ENCODE results near the gene TAP1.

DNA sequence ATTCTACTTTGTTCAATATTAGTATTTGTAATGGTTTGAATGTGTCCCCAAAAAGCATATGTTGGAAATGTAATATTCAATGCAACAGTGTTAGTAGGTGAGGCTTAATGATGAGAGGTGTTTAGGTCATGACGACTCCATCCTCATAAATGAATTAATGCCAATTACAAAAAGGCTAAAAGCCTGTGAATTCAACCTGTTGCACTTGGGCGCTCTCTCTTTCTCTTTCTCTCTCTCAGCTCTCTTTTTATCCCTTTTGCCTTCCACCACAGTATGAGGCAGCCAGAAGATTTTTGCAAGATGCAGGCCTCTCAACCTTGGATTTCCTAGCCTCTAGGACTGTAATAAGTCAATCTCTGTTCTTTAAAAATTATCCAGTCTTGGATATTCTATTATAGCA is 35.1 kb upstream of the TAP1 start:
- no peak for TF ChIP-seq SRF (IDR thresholded peaks at IDR 0.05; ENCODE audit: low read depth, low read length)
- no peak for TF ChIP-seq EZH2 (IDR thresholded peaks at IDR 0.05; ENCODE audit: low read depth, low read length, severe bottlenecking)
- no peak for TF ChIP-seq CREB1 (IDR thresholded peaks at IDR 0.05)
- no peak for TF ChIP-seq NRF1 (IDR thresholded peaks at IDR 0.05; ENCODE audit: low read depth, low read length)
- TF ChIP-seq POLR2AphosphoS5 (IDR thresholded peaks at IDR 0.05; ENCODE audit: low read depth, low read length): no peak
- TF ChIP-seq, protein P1, sequence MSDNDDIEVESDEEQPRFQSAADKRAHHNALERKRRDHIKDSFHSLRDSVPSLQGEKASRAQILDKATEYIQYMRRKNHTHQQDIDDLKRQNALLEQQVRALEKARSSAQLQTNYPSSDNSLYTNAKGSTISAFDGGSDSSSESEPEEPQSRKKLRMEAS (IDR thresholded peaks at IDR 0.05): no peak
- TF ChIP-seq ASH2L (IDR thresholded peaks at IDR 0.05; ENCODE audit: low read length): no peak
- no peak for TF ChIP-seq POLR2A (IDR thresholded peaks at IDR 0.05; ENCODE audit: control extremely low read depth in 1 of 2, low read depth in 2 of 2, low read length in 2 of 2)
- no peak for TF ChIP-seq RFX5 (IDR thresholded peaks at IDR 0.05; ENCODE audit: borderline replicate concordance, low read depth, low read length)
- no peak for TF ChIP-seq BCL11A (IDR thresholded peaks at IDR 0.05; ENCODE audit: low read depth in 2 of 2, low read length in 2 of 2)

All from H1 (cell line).